ENCODE results near the gene SLC25A44. TPM values are rescaled to one million over a fixed set of nuclear protein-coding genes. Genes with fewer than 3 reads are reported as not detected.

Gene SLC25A44
- total RNA-seq, 1 experiment from 2014 or later: 32.3 TPM

- H3K36me3 Mint-ChIP-seq (ENCODE audit: insufficient read depth, unreplicated experiment): peaks cover 13% of the 10 kb centered on the region
These were observed 2.5 kb downstream of the SLC25A44 start for GRCh38 chr1:156196445-156196844.

GRCh38 chr1:156198831-156199349 is 5.0 kb downstream of the SLC25A44 start:
- intact Hi-C loops (cut with micrococcal nuclease): no loop called here
- BruUV-seq (replicated peaks): no TSS peak
- no peak for DNase-seq (ENCODE audit: unreplicated experiment)
- peaks cover 9% of the 10 kb centered on the region for H3K36me3 Mint-ChIP-seq (ENCODE audit: insufficient read depth, unreplicated experiment)
- no peak overlapping the region for H3K27ac Mint-ChIP-seq (ENCODE audit: low read depth, unreplicated experiment)
- H3K4me3 Mint-ChIP-seq (ENCODE audit: unreplicated experiment): no peak overlapping the region
- H3K4me1 Mint-ChIP-seq (ENCODE audit: insufficient read depth, unreplicated experiment): peaks cover 7% of the 10 kb centered on the region
- CTCF ChIA-PET: interaction anchor here (0.8 to 1.2 kb wide), 5 partner anchors 15 to 92 kb away, joined by 3 to 7 read pairs (median 5); no protein-coding TSS in a partner anchor
- H3K9me3 Mint-ChIP-seq (ENCODE audit: unreplicated experiment): no peaks in the 10 kb centered on the region
- H3K27me3 Mint-ChIP-seq (ENCODE audit: insufficient read depth, unreplicated experiment): no peaks in the 10 kb centered on the region
- TF ChIP-seq, protein P1, sequence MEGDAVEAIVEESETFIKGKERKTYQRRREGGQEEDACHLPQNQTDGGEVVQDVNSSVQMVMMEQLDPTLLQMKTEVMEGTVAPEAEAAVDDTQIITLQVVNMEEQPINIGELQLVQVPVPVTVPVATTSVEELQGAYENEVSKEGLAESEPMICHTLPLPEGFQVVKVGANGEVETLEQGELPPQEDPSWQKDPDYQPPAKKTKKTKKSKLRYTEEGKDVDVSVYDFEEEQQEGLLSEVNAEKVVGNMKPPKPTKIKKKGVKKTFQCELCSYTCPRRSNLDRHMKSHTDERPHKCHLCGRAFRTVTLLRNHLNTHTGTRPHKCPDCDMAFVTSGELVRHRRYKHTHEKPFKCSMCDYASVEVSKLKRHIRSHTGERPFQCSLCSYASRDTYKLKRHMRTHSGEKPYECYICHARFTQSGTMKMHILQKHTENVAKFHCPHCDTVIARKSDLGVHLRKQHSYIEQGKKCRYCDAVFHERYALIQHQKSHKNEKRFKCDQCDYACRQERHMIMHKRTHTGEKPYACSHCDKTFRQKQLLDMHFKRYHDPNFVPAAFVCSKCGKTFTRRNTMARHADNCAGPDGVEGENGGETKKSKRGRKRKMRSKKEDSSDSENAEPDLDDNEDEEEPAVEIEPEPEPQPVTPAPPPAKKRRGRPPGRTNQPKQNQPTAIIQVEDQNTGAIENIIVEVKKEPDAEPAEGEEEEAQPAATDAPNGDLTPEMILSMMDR (IDR thresholded peaks at IDR 0.05; ENCODE audit: unreplicated experiment): no peak
- POLR2A ChIA-PET: interaction anchor here (0.6 to 1.7 kb wide), 2 partner anchors 14 to 59 kb away, joined by 3 to 7 read pairs; partner anchors contain the start of gene PMF1

More at GRCh38 chr1:156196445-156196844, 2.5 kb downstream of the SLC25A44 start:
- CTCF ChIA-PET: interaction anchor here (0.7 to 3.0 kb wide), 5 partner anchors 15 to 123 kb away, joined by 3 to 9 read pairs (median 4); partner anchors contain the start of gene PMF1
- no TSS peak for BruUV-seq (replicated peaks)
- H3K27me3 Mint-ChIP-seq (ENCODE audit: insufficient read depth, unreplicated experiment): no peaks in the 10 kb centered on the region
- intact Hi-C loops (cut with micrococcal nuclease): no loop called here
- peaks cover 16% of the 10 kb centered on the region for H3K4me1 Mint-ChIP-seq (ENCODE audit: insufficient read depth, unreplicated experiment)
- POLR2A ChIA-PET: interaction anchor here (0.6 to 8.8 kb wide), 3 partner anchors 17 to 572 kb away, joined by 3 to 131 read pairs (median 5); partner anchors contain the start of gene PMF1
- no peak overlapping the region for H3K27ac Mint-ChIP-seq (ENCODE audit: low read depth, unreplicated experiment)
- DNase-seq (ENCODE audit: unreplicated experiment): no peak
- H3K9me3 Mint-ChIP-seq (ENCODE audit: unreplicated experiment): no peaks in the 10 kb centered on the region
- H3K4me3 Mint-ChIP-seq (ENCODE audit: unreplicated experiment): no peak overlapping the region
- TF ChIP-seq, protein P1 (IDR thresholded peaks at IDR 0.05; ENCODE audit: unreplicated experiment): no peak

- no peak overlapping the region for H3K27ac Mint-ChIP-seq (ENCODE audit: low read depth, unreplicated experiment)
- no TSS peak for BruUV-seq (replicated peaks)
- no peaks in the 10 kb centered on the region for H3K27me3 Mint-ChIP-seq (ENCODE audit: insufficient read depth, unreplicated experiment)
- peaks cover 7% of the 10 kb centered on the region for H3K4me1 Mint-ChIP-seq (ENCODE audit: insufficient read depth, unreplicated experiment)
- intact Hi-C loops (cut with micrococcal nuclease): no loop called here
- ChIA-PET CTCF (no interaction called here), POLR2A (interaction anchor here (5.3 kb wide), 1 partner anchor 12 kb away, joined by 30 read pairs; the partner anchor contains the start of gene PMF1)
- H3K36me3 Mint-ChIP-seq (ENCODE audit: insufficient read depth, unreplicated experiment): peaks cover 6% of the 10 kb centered on the region
- H3K4me3 Mint-ChIP-seq (ENCODE audit: unreplicated experiment): no peak overlapping the region
- TF ChIP-seq, protein P1 (IDR thresholded peaks at IDR 0.05; ENCODE audit: unreplicated experiment): no peak
- H3K9me3 Mint-ChIP-seq (ENCODE audit: unreplicated experiment): no peaks in the 10 kb centered on the region
- no peak for DNase-seq (ENCODE audit: unreplicated experiment)
These were observed 6.1 kb downstream of the SLC25A44 start for GRCh38 chr1:156200044-156200443.

GRCh38 chr1:156203331-156203730 is 9.4 kb downstream of the SLC25A44 start:
- Mint-ChIP-seq H3K36me3 (ENCODE audit: insufficient read depth, unreplicated experiment) (peaks cover 19% of the 10 kb centered on the region), H3K27ac (ENCODE audit: low read depth, unreplicated experiment) (no peak overlapping the region), H3K4me1 (ENCODE audit: insufficient read depth, unreplicated experiment) (no peaks in the 10 kb centered on the region), H3K4me3 (ENCODE audit: unreplicated experiment) (no peak overlapping the region), H3K9me3 (ENCODE audit: unreplicated experiment) (no peaks in the 10 kb centered on the region), H3K27me3 (ENCODE audit: insufficient read depth, unreplicated experiment) (no peaks in the 10 kb centered on the region)
- no TSS peak for BruUV-seq (replicated peaks)
- POLR2A ChIA-PET: interaction anchor here (1.1 to 5.3 kb wide), 2 partner anchors 9 to 10 kb away, joined by 3 to 30 read pairs; partner anchors contain the start of genes PMF1 and SLC25A44
- intact Hi-C loops (cut with micrococcal nuclease): no loop called here
- TF ChIP-seq, protein P1 (IDR thresholded peaks at IDR 0.05; ENCODE audit: unreplicated experiment): no peak
- DNase-seq (ENCODE audit: unreplicated experiment): no peak
- CTCF ChIA-PET: interaction anchor here (0.6 to 1.6 kb wide), 4 partner anchors 22 to 112 kb away, joined by 3 to 5 read pairs (median 4); no protein-coding TSS in a partner anchor
